Activated CD4-positive, alpha-beta T cell treated with anti-CD3 and anti-CD28 coated beads for 36 hours (primary cell): Measurements from ENCODE around the gene SMIM33. TPM values are rescaled to one million over a fixed set of nuclear protein-coding genes. Genes with fewer than 3 reads are reported as not detected.

Experiments used
- ATAC-seq: fragments of 200-7000 bp; cut with Tn5 transposase; one replicate; pipeline ENCODE4 v1.10.0; 2021; ENCODE audit warnings: mild to moderate bottlenecking, moderate library complexity
- CTCF ChIA-PET: fragments of 350-600 bp; sonication (Branson Sonifier 250); formaldehyde crosslinking; loops from one replicate; lab custom pipeline; 2021; ENCODE audit warnings: antibody characterized with exemption; lab: Charles Lee
- POLR2A ChIA-PET: fragments of 350-600 bp; sonication (Branson Sonifier 250); formaldehyde crosslinking; loops from one replicate; lab custom pipeline; 2021; ENCODE audit warnings: antibody characterized with exemption, inconsistent platforms; lab: Charles Lee
- DNase-seq: peaks from one replicate; pipeline ENCODE4 v3.0.0-alpha.2; 2020
- H3K27ac Mint-ChIP-seq: one replicate; pipeline ENCODE4 v1.8.0; 2021; ENCODE audit warnings: mixed read lengths
- H3K27me3 Mint-ChIP-seq: one replicate; pipeline ENCODE4 v1.8.0; 2021; ENCODE audit warnings: mixed read lengths
- H3K36me3 Mint-ChIP-seq: one replicate; pipeline ENCODE4 v1.8.0; 2021; ENCODE audit warnings: low read depth, mixed read lengths
- H3K4me1 Mint-ChIP-seq: one replicate; pipeline ENCODE4 v1.8.0; 2021; ENCODE audit warnings: mixed read lengths
- H3K4me3 Mint-ChIP-seq: one replicate; pipeline ENCODE4 v1.8.0; 2021; ENCODE audit warnings: mild to moderate bottlenecking, moderate library complexity, mixed read lengths
- H3K9me3 Mint-ChIP-seq: one replicate; pipeline ENCODE4 v1.8.0; 2021; ENCODE audit warnings: low read depth, mixed read lengths
- intact Hi-C, 2 experiments: fragments of 100-400 bp; cut with DNase I in 1 of 2; cut with micrococcal nuclease in 1 of 2; formaldehyde crosslinking; loops; one replicate each; pipeline versions ENCODE4 v1.14.2 to v1.15.1; 2022 to 2024; cut with DNase I, micrococcal nuclease
- total RNA-seq, 2 experiments: library from RNA; stranded (reverse); gene quantifications; one replicate each; pipeline ENCODE4 v1.2.3, GENCODE V29; 2021

Gene SMIM33
- under 1 TPM; 0.46 to 0.50 TPM for total RNA-seq

GRCh38 chr5:139470821-139471300, at the start of gene SMIM33:
Gene SMIM33 (plus strand): TSS chr5:139471004. CDS start chr5:139471122, 118 bp downstream.
- CTCF ChIA-PET, result interaction anchor here (1.0 to 1.2 kb wide), 3 partner anchors 10 to 42 kb away, joined by 3 to 6 read pairs (median 3); partner anchors contain the start of gene STING1
- Mint-ChIP-seq H3K9me3 (no peaks in the 10 kb centered on the region), H3K4me3 (peak within 1 kb of the TSS; percentile 70), H3K36me3 (peaks cover 11% of the 10 kb centered on the region), H3K27ac (peak within 1 kb of the TSS; percentile 90), H3K4me1 (peaks cover 71% of the 10 kb centered on the region), H3K27me3 (no peaks in the 10 kb centered on the region)
- DNase-seq (peak; percentile 59), ATAC-seq (peak; percentile 51)
- intact Hi-C loops, result no loop called here
- POLR2A ChIA-PET, result interaction anchor here (0.7 to 2.1 kb wide), 5 partner anchors 10 to 38 kb away, joined by 3 to 5 read pairs (median 4); partner anchors contain the start of gene STING1

DNA sequence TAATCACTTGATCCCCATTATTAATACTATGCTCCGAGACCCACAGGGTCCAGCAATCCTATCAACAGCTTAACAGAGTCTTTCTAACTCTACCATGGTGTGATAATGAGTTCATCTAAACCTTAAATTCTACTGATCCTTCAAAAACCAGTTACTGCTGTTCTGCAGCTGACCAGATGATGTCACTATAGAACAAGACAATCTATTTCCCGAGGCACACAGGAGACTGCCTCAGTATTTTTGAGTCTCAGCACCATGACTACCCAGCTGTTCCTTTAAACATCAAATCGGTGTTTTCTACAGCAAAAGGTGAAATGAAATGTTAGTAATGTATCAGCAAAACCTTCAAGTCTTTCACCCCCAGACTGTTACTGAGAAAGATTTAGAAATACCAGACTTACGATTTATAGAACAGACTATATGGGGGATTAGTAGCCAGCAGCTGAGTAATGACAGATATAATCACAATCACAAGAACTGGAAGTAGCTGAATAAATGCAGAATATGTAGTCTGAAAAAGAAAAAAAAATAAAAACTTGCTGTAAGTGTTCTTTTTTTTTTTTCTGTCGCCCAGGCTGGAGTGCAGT, 48.4 kb upstream of the SMIM33 start:
- H3K27ac Mint-ChIP-seq, result no peak overlapping the region
- H3K36me3 Mint-ChIP-seq, result peaks cover 46% of the 10 kb centered on the region
- H3K27me3 Mint-ChIP-seq, result no peaks in the 10 kb centered on the region
- H3K9me3 Mint-ChIP-seq, result no peaks in the 10 kb centered on the region
- H3K4me3 Mint-ChIP-seq, result no peak overlapping the region
- intact Hi-C loops, result loop anchor here (1.0 to 5.0 kb wide), 5 partner anchors 60 to 345 kb away; partner anchors contain the start of gene STING1 (in 2 of the 2)
- ATAC-seq (peak; percentile 93), DNase-seq (peak; percentile 66)
- POLR2A ChIA-PET, result interaction anchor here (0.6 to 1.8 kb wide), 6 partner anchors 14 to 90 kb away, joined by 3 to 9 read pairs (median 4); no protein-coding TSS in a partner anchor
- CTCF ChIA-PET, result interaction anchor here (0.6 to 9.3 kb wide), 36 partner anchors 8 to 212 kb away, joined by 3 to 254 read pairs (median 4); partner anchors contain the start of genes DNAJC18, SPATA24, STING1 and UBE2D2
- peaks cover 5% of the 10 kb centered on the region for H3K4me1 Mint-ChIP-seq

- Mint-ChIP-seq H3K4me3 (no peak overlapping the region), H3K9me3 (no peaks in the 10 kb centered on the region), H3K36me3 (peaks cover 38% of the 10 kb centered on the region), H3K27ac (no peak overlapping the region), H3K4me1 (peaks cover 13% of the 10 kb centered on the region), H3K27me3 (no peaks in the 10 kb centered on the region)
- ATAC-seq (no peak), DNase-seq (no peak)
- POLR2A ChIA-PET, result no interaction called here
- CTCF ChIA-PET, result interaction anchor here (0.6 to 9.3 kb wide), 6 partner anchors 10 to 1683 kb away, joined by 3 to 254 read pairs (median 4); no protein-coding TSS in a partner anchor
- intact Hi-C loops, result no loop called here
Observed at GRCh38 chr5:139425497-139425896, 45.3 kb upstream of the SMIM33 start.

DNA sequence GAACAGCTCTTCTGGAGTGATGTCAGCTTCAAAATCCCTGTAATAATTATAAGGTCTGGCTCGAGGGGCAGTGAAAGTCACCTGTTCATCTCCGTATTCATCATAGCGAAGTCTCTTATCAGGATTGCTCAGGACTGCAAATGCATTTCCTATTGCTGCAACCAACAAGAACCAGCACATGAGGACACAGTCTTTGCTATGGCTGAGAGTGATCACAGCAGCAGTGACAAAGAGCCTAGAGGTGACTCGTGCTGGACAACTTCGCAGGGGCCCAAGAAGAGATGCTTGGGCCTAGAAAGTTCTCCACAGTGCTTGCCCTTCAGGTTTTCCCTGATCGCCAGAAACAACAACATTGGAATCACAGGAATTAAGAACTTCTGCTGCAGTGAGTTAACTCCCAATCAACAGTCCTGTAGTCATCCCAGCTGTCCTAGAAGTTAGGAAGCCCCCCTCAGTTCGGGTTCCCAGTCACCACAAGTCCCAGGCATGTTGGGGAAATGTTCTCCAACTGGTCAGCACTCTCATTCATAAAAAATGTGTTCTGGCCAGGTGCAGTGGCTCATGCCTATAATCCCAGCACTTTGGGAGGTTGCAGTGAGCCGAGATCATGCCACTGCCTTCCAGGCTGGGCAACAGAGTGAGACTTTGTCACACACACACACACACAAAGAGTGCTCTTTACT, 44.5 kb upstream of the SMIM33 start:
- no peak overlapping the region for H3K4me3 Mint-ChIP-seq
- peaks cover 18% of the 10 kb centered on the region for H3K4me1 Mint-ChIP-seq
- H3K36me3 Mint-ChIP-seq, result peaks cover 38% of the 10 kb centered on the region
- no peak overlapping the region for H3K27ac Mint-ChIP-seq
- DNase-seq (no peak), ATAC-seq (no peak)
- H3K27me3 Mint-ChIP-seq, result no peaks in the 10 kb centered on the region
- intact Hi-C loops, result no loop called here
- no peaks in the 10 kb centered on the region for H3K9me3 Mint-ChIP-seq
- ChIA-PET POLR2A (interaction anchor here (0.7 kb wide), 1 partner anchor 683 kb away, joined by 3 read pairs; no protein-coding TSS in a partner anchor), CTCF (interaction anchor here (0.7 to 9.3 kb wide), 4 partner anchors 10 to 90 kb away, joined by 3 to 254 read pairs (median 5); no protein-coding TSS in a partner anchor)

- Mint-ChIP-seq H3K4me1 (peaks cover 15% of the 10 kb centered on the region), H3K27me3 (no peaks in the 10 kb centered on the region), H3K27ac (peak overlapping the region; percentile 73), H3K36me3 (peaks cover 23% of the 10 kb centered on the region), H3K9me3 (no peaks in the 10 kb centered on the region), H3K4me3 (no peak overlapping the region)
- POLR2A ChIA-PET, result interaction anchor here (1.3 kb wide), 1 partner anchor 26 kb away, joined by 4 read pairs; no protein-coding TSS in a partner anchor
- ATAC-seq, result peak; percentile 65
- intact Hi-C loops, result no loop called here
- DNase-seq, result no peak
- CTCF ChIA-PET, result interaction anchor here (0.6 to 1.9 kb wide), 9 partner anchors 9 to 894 kb away, joined by 3 to 6 read pairs (median 3); partner anchors contain the start of gene DNAJC18
Observed at GRCh38 chr5:139430015-139430414, 40.8 kb upstream of the SMIM33 start.

GRCh38 chr5:139431706-139432105, 39.1 kb upstream of the SMIM33 start:
- H3K4me1 Mint-ChIP-seq, result peaks cover 15% of the 10 kb centered on the region
- peaks cover 20% of the 10 kb centered on the region for H3K36me3 Mint-ChIP-seq
- no peaks in the 10 kb centered on the region for H3K27me3 Mint-ChIP-seq
- POLR2A ChIA-PET, result no interaction called here
- intact Hi-C loops, result no loop called here
- no peak overlapping the region for H3K27ac Mint-ChIP-seq
- no peak for ATAC-seq
- CTCF ChIA-PET, result interaction anchor here (1.5 to 3.1 kb wide), 2 partner anchors 23 to 81 kb away, joined by 3 to 12 read pairs; no protein-coding TSS in a partner anchor
- H3K9me3 Mint-ChIP-seq, result no peaks in the 10 kb centered on the region
- DNase-seq, result no peak
- H3K4me3 Mint-ChIP-seq, result no peak overlapping the region

GRCh38 chr5:139435676-139436075, 35.1 kb upstream of the SMIM33 start:
- peaks cover 38% of the 10 kb centered on the region for H3K4me1 Mint-ChIP-seq
- peaks cover 16% of the 10 kb centered on the region for H3K36me3 Mint-ChIP-seq
- intact Hi-C loops, result loop anchor here in 1 of 2 experiments (5.0 kb wide), 1 partner anchor 142 kb away; no protein-coding TSS in a partner anchor
- ATAC-seq (no peak), DNase-seq (no peak)
- H3K9me3 Mint-ChIP-seq, result no peaks in the 10 kb centered on the region
- H3K27ac Mint-ChIP-seq, result no peak overlapping the region
- no peaks in the 10 kb centered on the region for H3K27me3 Mint-ChIP-seq
- ChIA-PET CTCF (interaction anchor here (0.8 to 3.8 kb wide), 5 partner anchors 8 to 83 kb away, joined by 3 to 21 read pairs (median 4); no protein-coding TSS in a partner anchor), POLR2A (interaction anchor here (0.6 kb wide), 1 partner anchor 123 kb away, joined by 3 read pairs; no protein-coding TSS in a partner anchor)
- H3K4me3 Mint-ChIP-seq, result no peak overlapping the region

- Mint-ChIP-seq H3K36me3 (peaks cover 15% of the 10 kb centered on the region), H3K4me3 (peak overlapping the region; percentile 94), H3K9me3 (no peaks in the 10 kb centered on the region), H3K27me3 (no peaks in the 10 kb centered on the region), H3K4me1 (peaks cover 49% of the 10 kb centered on the region), H3K27ac (peak overlapping the region; percentile 99)
- ChIA-PET CTCF (interaction anchor here (0.6 to 3.8 kb wide), 11 partner anchors 8 to 120 kb away, joined by 3 to 21 read pairs (median 4); partner anchors contain the start of gene STING1), POLR2A (interaction anchor here (0.6 to 1.7 kb wide), 11 partner anchors 9 to 127 kb away, joined by 3 to 22 read pairs (median 5); partner anchors contain the start of genes PAIP2 and STING1)
- DNase-seq, result no peak
- no peak for ATAC-seq
- intact Hi-C loops, result loop anchor here (1.0 to 5.0 kb wide), 13 partner anchors 9 to 669 kb away; partner anchors contain the start of genes STING1 (in 2 of the 2), SPATA24 (in 1 of the 2) and UBE2D2 (in 1 of the 2)
Observed at GRCh38 chr5:139438707-139439012, 32.1 kb upstream of the SMIM33 start.

DNA sequence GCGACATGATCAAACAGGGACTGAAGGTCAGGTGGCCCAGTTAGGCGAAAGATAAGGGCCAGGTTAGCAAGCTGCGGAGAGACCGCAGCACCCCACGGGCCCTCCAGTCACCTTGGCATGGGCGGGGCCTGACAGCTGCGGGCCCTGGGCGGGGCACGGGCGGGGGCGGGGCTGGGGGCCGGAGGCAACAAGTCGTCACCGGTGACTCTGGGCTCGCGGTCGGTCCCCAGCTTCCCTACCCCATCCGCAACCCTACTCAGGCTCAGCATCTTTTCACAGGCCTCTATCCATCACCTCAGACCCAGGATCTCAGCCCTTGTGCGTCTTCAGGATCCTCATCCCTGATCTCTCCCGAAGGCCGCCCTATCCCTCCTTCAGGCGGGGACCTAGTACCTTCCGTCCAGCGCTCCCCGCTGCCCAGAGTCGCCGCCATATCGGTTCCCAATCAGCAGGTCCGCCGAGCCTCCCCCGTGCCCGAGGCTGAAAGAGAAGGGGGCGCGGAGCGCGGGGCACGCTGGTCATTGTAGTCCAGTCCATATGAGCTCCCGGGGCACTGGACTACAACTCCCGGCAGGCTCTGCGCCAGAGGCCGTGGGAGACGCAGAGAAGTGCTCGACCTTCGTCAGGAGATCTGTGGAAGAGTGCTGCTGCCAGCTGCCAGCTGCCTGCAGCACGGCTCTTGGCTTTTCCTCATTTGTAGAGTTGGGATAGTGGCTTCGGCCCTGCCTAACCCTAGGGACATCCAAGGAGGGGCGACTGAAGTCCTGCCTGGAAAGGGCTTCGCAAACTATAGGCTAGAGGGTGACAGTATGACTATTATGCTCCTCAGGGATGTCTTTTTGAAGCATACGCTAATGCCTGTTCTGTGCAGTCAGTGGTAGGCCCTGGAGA, 31.5 kb upstream of the SMIM33 start, which contains the start of gene DNAJC18:
DNAJC18 (minus strand) TSS at position 513 of the 891 bp plus-strand sequence; CDS start at position 433, 80 bp downstream.
- H3K27ac Mint-ChIP-seq, result peak within 1 kb of the TSS; percentile 99
- ChIA-PET POLR2A (interaction anchor here (0.6 to 1.7 kb wide), 13 partner anchors 9 to 165 kb away, joined by 3 to 22 read pairs (median 5); partner anchors contain the start of genes PAIP2 and STING1), CTCF (interaction anchor here (0.6 to 2.4 kb wide), 12 partner anchors 8 to 121 kb away, joined by 3 to 18 read pairs (median 4); partner anchors contain the start of gene STING1)
- peaks cover 15% of the 10 kb centered on the region for H3K36me3 Mint-ChIP-seq
- ATAC-seq (peak; percentile 86), DNase-seq (peak; percentile 97)
- H3K4me1 Mint-ChIP-seq, result peaks cover 55% of the 10 kb centered on the region
- H3K4me3 Mint-ChIP-seq, result peak within 1 kb of the TSS; percentile 94
- no peaks in the 10 kb centered on the region for H3K27me3 Mint-ChIP-seq
- no peaks in the 10 kb centered on the region for H3K9me3 Mint-ChIP-seq
- intact Hi-C loops, result loop anchor here (1.0 to 5.0 kb wide), 13 partner anchors 8 to 668 kb away; partner anchors contain the start of genes STING1 (in 2 of the 2), SPATA24 (in 1 of the 2) and UBE2D2 (in 1 of the 2)
